ENCODE measurements around the gene ITPR1. TPM values are rescaled to one million over a fixed set of nuclear protein-coding genes. Genes with fewer than 3 reads are reported as not detected.

ITPR1 gene
- polyA plus RNA-seq, 1 donor from 2014 or later = 2.1 TPM

DNA sequence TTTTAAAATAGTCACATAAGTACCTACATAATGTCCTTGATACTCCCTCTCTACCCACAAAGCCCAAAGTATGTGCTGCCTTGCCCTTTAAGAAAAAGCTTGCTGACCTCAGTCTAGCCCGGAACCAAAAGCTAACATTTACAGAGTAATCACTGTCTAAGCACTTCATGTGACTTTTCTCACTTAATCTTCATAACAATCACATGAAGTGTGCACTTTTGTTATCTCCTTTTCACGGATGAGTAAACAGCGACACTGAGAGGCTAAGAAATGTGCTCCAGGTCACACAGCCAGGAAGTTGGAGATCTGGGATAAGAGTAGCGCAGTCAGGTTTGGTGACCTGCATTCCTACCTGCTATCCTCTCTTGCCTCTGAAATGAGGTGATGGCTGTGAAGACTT lies 194.0 kb downstream of the ITPR1 start:
- Histone ChIP-seq H3K27ac (ENCODE audit: low read length) (no peak overlapping the region), H3K36me3 (ENCODE audit: insufficient read depth, low read length) (no peaks in the 10 kb centered on the region), H3K79me2 (replicated peaks; ENCODE audit: insufficient read depth, low read length) (no peaks in the 10 kb centered on the region), H3K4me3 (ENCODE audit: low read length) (no peak overlapping the region), H3K27me3 (ENCODE audit: insufficient read depth, low read depth, low read length) (no peaks in the 10 kb centered on the region), H3F3A (ENCODE audit: insufficient read depth, low read length, poor library complexity, severe bottlenecking) (no peaks in the 10 kb centered on the region), H2AFZ (ENCODE audit: low read depth, low read length) (no peak overlapping the region), H3K9ac (ENCODE audit: low read length) (no peak overlapping the region), H4K20me1 (ENCODE audit: insufficient read depth) (no peaks in the 10 kb centered on the region), H3K9me3 (ENCODE audit: low read length) (no peaks in the 10 kb centered on the region), H3K4me2 (ENCODE audit: low read length) (no peak overlapping the region), H3K9me2 (ENCODE audit: insufficient read depth, low read length) (no peaks in the 10 kb centered on the region)
- TF ChIP-seq TAF1 (IDR thresholded peaks at IDR 0.05; ENCODE audit: low read depth) (no peak), MXI1 (conservative IDR thresholded peaks at IDR 0.05; ENCODE audit: poor library complexity, severe bottlenecking) (no peak), SMC3 (conservative IDR thresholded peaks at IDR 0.05; ENCODE audit: poor library complexity) (no peak), EP300 (conservative IDR thresholded peaks at IDR 0.05; ENCODE audit: poor library complexity, severe bottlenecking) (no peak), RAD21 (conservative IDR thresholded peaks at IDR 0.05) (no peak), EZH2 (IDR thresholded peaks at IDR 0.05; ENCODE audit: borderline replicate concordance, insufficient read depth, low read length, poor library complexity, severe bottlenecking) (no peak), POLR2AphosphoS5 (IDR thresholded peaks at IDR 0.05) (no peak)
- TF ChIP-seq, protein P1, sequence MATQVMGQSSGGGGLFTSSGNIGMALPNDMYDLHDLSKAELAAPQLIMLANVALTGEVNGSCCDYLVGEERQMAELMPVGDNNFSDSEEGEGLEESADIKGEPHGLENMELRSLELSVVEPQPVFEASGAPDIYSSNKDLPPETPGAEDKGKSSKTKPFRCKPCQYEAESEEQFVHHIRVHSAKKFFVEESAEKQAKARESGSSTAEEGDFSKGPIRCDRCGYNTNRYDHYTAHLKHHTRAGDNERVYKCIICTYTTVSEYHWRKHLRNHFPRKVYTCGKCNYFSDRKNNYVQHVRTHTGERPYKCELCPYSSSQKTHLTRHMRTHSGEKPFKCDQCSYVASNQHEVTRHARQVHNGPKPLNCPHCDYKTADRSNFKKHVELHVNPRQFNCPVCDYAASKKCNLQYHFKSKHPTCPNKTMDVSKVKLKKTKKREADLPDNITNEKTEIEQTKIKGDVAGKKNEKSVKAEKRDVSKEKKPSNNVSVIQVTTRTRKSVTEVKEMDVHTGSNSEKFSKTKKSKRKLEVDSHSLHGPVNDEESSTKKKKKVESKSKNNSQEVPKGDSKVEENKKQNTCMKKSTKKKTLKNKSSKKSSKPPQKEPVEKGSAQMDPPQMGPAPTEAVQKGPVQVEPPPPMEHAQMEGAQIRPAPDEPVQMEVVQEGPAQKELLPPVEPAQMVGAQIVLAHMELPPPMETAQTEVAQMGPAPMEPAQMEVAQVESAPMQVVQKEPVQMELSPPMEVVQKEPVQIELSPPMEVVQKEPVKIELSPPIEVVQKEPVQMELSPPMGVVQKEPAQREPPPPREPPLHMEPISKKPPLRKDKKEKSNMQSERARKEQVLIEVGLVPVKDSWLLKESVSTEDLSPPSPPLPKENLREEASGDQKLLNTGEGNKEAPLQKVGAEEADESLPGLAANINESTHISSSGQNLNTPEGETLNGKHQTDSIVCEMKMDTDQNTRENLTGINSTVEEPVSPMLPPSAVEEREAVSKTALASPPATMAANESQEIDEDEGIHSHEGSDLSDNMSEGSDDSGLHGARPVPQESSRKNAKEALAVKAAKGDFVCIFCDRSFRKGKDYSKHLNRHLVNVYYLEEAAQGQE (IDR thresholded peaks at IDR 0.05; ENCODE audit: borderline replicate concordance) = no peak
- TF ChIP-seq, protein P2, sequence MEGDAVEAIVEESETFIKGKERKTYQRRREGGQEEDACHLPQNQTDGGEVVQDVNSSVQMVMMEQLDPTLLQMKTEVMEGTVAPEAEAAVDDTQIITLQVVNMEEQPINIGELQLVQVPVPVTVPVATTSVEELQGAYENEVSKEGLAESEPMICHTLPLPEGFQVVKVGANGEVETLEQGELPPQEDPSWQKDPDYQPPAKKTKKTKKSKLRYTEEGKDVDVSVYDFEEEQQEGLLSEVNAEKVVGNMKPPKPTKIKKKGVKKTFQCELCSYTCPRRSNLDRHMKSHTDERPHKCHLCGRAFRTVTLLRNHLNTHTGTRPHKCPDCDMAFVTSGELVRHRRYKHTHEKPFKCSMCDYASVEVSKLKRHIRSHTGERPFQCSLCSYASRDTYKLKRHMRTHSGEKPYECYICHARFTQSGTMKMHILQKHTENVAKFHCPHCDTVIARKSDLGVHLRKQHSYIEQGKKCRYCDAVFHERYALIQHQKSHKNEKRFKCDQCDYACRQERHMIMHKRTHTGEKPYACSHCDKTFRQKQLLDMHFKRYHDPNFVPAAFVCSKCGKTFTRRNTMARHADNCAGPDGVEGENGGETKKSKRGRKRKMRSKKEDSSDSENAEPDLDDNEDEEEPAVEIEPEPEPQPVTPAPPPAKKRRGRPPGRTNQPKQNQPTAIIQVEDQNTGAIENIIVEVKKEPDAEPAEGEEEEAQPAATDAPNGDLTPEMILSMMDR (IDR thresholded peaks at IDR 0.05; ENCODE audit: poor library complexity, severe bottlenecking) = no peak

DNA sequence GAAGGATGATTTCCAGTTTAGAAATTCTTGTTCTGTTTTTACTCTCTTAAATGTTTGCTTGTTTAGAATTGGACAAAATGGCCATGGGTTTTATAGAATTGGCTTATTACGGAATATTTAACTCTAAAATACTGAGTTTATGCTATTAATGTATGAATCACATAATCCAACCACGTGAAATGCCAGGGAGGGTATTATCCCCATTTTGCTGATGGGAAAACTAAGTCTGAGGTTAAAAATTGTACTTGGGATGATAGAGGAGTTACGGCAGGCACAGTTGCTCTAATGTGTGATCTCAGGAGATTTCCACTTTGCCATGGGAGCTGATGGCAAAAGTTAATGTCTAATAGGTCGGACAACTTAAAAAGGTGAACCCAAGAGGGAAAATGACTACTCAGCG lies 194.4 kb downstream of the ITPR1 start:
- H3K4me2 ChIP-seq (ENCODE audit: low read length) = no peak overlapping the region
- H3K36me3 ChIP-seq (ENCODE audit: insufficient read depth, low read length) = no peaks in the 10 kb centered on the region
- H3K9ac ChIP-seq (ENCODE audit: low read length) = no peak overlapping the region
- H3K9me3 ChIP-seq (ENCODE audit: low read length) = no peaks in the 10 kb centered on the region
- H3K9me2 ChIP-seq (ENCODE audit: insufficient read depth, low read length) = no peaks in the 10 kb centered on the region
- H3K79me2 ChIP-seq (replicated peaks; ENCODE audit: insufficient read depth, low read length) = no peaks in the 10 kb centered on the region
- no peaks in the 10 kb centered on the region for H4K20me1 ChIP-seq (ENCODE audit: insufficient read depth)
- H3K27me3 ChIP-seq (ENCODE audit: insufficient read depth, low read depth, low read length) = no peaks in the 10 kb centered on the region
- H3K27ac ChIP-seq (ENCODE audit: low read length) = no peak overlapping the region
- H3F3A ChIP-seq (ENCODE audit: insufficient read depth, low read length, poor library complexity, severe bottlenecking) = no peaks in the 10 kb centered on the region
- no peak overlapping the region for H2AFZ ChIP-seq (ENCODE audit: low read depth, low read length)
- TF ChIP-seq EZH2 (IDR thresholded peaks at IDR 0.05; ENCODE audit: borderline replicate concordance, insufficient read depth, low read length, poor library complexity, severe bottlenecking) = no peak
- TF ChIP-seq RAD21 (conservative IDR thresholded peaks at IDR 0.05) = no peak
- TF ChIP-seq TAF1 (IDR thresholded peaks at IDR 0.05; ENCODE audit: low read depth) = no peak
- no peak for TF ChIP-seq MXI1 (conservative IDR thresholded peaks at IDR 0.05; ENCODE audit: poor library complexity, severe bottlenecking)
- TF ChIP-seq, protein P1 (IDR thresholded peaks at IDR 0.05; ENCODE audit: borderline replicate concordance) = no peak
- no peak for TF ChIP-seq EP300 (conservative IDR thresholded peaks at IDR 0.05; ENCODE audit: poor library complexity, severe bottlenecking)
- TF ChIP-seq, protein P2 (IDR thresholded peaks at IDR 0.05; ENCODE audit: poor library complexity, severe bottlenecking) = no peak
- TF ChIP-seq SMC3 (conservative IDR thresholded peaks at IDR 0.05; ENCODE audit: poor library complexity) = no peak
- TF ChIP-seq POLR2AphosphoS5 (IDR thresholded peaks at IDR 0.05) = no peak
- H3K4me3 ChIP-seq (ENCODE audit: low read length) = no peak overlapping the region

Data from neural cell (in vitro differentiated cells).